Keratinocyte (primary cell): ENCODE data around the gene RHOC.
A peak's percentile ranks its signal among the peaks of the same experiment; 100 is the strongest.

Experiments
- EZH2 ChIP-seq: IDR thresholded peaks from one replicate; pipeline ENCODE4 v1.6.1; 2012; ENCODE audit warnings: inconsistent platforms, mild to moderate bottlenecking, low read length, moderate library complexity
- TF ChIP-seq, protein P1 (sequence below), 3 experiments: IDR thresholded peaks in 1 of 3; conservative IDR thresholded peaks in 1 of 3; optimal IDR thresholded peaks in 1 of 3; 2 replicates in 2 of 3; 3 replicates in 1 of 3; pipeline versions ENCODE3 to v1.5.1; 2011; ENCODE audit warnings: low read length in 3 of 3, mild to moderate bottlenecking in 3 of 3, moderate library complexity in 2 of 3, control low read depth in 1 of 3, inconsistent platforms in 1 of 3; ENCODE audit not compliant: insufficient read depth in 2 of 3; ENCODE audit errors: extremely low read depth in 1 of 3

DNA sequence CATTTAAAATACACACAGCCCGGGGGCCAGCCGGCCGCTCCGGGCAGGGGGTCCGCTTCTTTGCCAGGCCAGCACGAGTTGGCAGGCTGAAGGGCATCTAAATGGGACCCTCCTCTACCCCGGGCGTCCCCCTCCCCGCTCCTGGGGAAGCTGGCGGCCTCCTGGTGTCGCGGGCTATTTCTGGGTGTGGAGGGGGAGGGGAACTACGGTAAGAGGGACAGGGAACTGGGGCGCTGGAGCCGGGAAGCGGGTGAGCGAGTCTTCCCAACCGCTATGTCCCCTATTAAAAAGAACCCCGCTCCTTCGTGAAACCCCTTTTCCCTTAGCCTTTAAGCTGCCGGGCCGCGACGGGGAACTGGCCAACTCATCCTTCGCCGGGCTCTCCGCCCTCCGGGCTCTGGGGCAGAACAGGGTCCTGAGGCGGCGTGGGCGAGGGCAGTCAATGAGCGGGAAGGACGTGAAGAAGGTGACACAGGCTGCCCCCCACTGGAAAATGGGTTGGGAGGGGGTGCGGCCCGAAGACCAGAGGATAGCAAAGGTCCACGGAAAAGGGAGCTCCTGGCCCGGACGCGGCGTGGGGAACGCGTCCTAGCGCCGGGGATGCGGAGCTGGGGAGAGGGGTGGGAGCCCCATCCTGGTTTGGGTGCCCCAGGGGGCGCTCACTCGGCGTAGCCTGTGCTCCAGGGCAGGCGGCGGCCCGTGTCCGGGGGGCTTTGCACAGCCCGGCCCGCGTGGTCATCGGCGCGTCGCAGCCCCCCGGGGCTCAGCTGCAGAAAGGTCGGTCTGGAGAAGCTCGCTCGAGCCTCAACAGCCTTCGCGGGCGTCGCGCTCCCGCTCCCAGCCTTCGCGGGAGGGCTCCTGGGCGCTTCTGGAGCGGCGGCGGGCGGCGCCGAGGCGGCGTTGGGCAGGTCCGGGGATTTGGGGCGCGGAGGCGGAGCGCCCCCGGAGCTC lies 7.7 kb upstream of the RHOC start:
- TF ChIP-seq, protein P1, sequence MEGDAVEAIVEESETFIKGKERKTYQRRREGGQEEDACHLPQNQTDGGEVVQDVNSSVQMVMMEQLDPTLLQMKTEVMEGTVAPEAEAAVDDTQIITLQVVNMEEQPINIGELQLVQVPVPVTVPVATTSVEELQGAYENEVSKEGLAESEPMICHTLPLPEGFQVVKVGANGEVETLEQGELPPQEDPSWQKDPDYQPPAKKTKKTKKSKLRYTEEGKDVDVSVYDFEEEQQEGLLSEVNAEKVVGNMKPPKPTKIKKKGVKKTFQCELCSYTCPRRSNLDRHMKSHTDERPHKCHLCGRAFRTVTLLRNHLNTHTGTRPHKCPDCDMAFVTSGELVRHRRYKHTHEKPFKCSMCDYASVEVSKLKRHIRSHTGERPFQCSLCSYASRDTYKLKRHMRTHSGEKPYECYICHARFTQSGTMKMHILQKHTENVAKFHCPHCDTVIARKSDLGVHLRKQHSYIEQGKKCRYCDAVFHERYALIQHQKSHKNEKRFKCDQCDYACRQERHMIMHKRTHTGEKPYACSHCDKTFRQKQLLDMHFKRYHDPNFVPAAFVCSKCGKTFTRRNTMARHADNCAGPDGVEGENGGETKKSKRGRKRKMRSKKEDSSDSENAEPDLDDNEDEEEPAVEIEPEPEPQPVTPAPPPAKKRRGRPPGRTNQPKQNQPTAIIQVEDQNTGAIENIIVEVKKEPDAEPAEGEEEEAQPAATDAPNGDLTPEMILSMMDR (optimal IDR thresholded peaks at IDR 0.05 in 1 of 3, IDR thresholded peaks at IDR 0.05 in 1 of 3, conservative IDR thresholded peaks at IDR 0.05 in 1 of 3; ENCODE audit: extremely low read depth in 1 of 3, insufficient read depth in 2 of 3, low read length in 3 of 3): peak in 1 of 3 experiments; percentile 9
- no peak for TF ChIP-seq EZH2
